Fibroblast of lung (primary cell): ENCODE data around the gene METTL23. TPM values are rescaled to one million over a fixed set of nuclear protein-coding genes. Genes with fewer than 3 reads are reported as not detected.
A peak's percentile ranks its signal among the peaks of the same experiment; 100 is the strongest.

Experiments
- DNase-seq, 2 donors: peaks; one replicate each; pipeline versions ENCODE4 v3.0.0 to v3.0.0-alpha.2; 2010; ENCODE audit warnings: low read depth in 2 of 2
- H2AFZ ChIP-seq: 2 replicates; pipeline ENCODE4 v1.5.1; 2012; ENCODE audit warnings: low read length, control low read depth, inconsistent platforms
- H3K27ac ChIP-seq: 2 replicates; pipeline ENCODE4 v1.5.1; 2011; ENCODE audit warnings: low read length, control low read depth; ENCODE audit not compliant: insufficient read depth
- H3K27me3 ChIP-seq: 2 replicates; pipeline ENCODE4 v1.5.1; 2011; ENCODE audit warnings: mild to moderate bottlenecking, low read length; ENCODE audit not compliant: control insufficient read depth, insufficient read depth
- H3K36me3 ChIP-seq: 2 replicates; pipeline ENCODE4 v1.5.1; 2011; ENCODE audit warnings: low read length; ENCODE audit not compliant: control insufficient read depth, insufficient read depth
- H3K4me1 ChIP-seq: 2 replicates; pipeline ENCODE4 v1.5.1; 2011; ENCODE audit warnings: low read length; ENCODE audit not compliant: control insufficient read depth, insufficient read depth; ENCODE audit errors: extremely low read depth
- H3K4me2 ChIP-seq: 2 replicates; pipeline ENCODE4 v1.5.1; 2011; ENCODE audit warnings: low read length, control low read depth; ENCODE audit not compliant: insufficient read depth; ENCODE audit errors: extremely low read depth
- H3K4me3 ChIP-seq, 4 experiments: fragments of 200-600 bp in 1 of 4; sonication (generic) in 1 of 4; replicated peaks in 1 of 4; 2 replicates each; pipeline ENCODE4 v1.5.1; 2011 to 2016; ENCODE audit warnings: low read length in 4 of 4, low read depth in 3 of 4, mild to moderate bottlenecking in 3 of 4, control low read depth in 2 of 4, inconsistent platforms in 1 of 4, mixed read lengths in 1 of 4; ENCODE audit not compliant: insufficient read depth in 1 of 4; ENCODE audit errors: control extremely low read depth in 1 of 4
- H3K79me2 ChIP-seq: 2 replicates; pipeline ENCODE4 v1.5.1; 2012; ENCODE audit warnings: mild to moderate bottlenecking, low read length, inconsistent platforms; ENCODE audit not compliant: control insufficient read depth, insufficient read depth
- H3K9ac ChIP-seq: 2 replicates; pipeline ENCODE4 v1.5.1; 2011; ENCODE audit warnings: mild to moderate bottlenecking, low read length, control low read depth; ENCODE audit not compliant: insufficient read depth
- H3K9me3 ChIP-seq: 2 replicates; pipeline ENCODE4 v1.5.1; 2012; ENCODE audit warnings: low read depth, low read length; ENCODE audit not compliant: control insufficient read depth, insufficient read depth
- H4K20me1 ChIP-seq: 2 replicates; pipeline ENCODE4 v1.5.1; 2011; ENCODE audit warnings: low read length; ENCODE audit not compliant: control insufficient read depth, insufficient read depth; ENCODE audit errors: extremely low read depth
- EZH2 ChIP-seq: IDR thresholded peaks from 2 replicates; pipeline ENCODE4 v1.5.1; 2012; ENCODE audit warnings: low read length, control low read depth, mild to moderate bottlenecking; ENCODE audit errors: missing control alignments
- polyA minus RNA-seq: library from RNA; depleted of rRNA, polyadenylated mRNA; stranded (reverse); fragments of >200 nt; gene quantifications from 2 replicates; pipeline ENCODE4 v1.2.3, GENCODE V29; 2011; ENCODE audit warnings: low replicate concordance
- polyA plus RNA-seq, 2 donors: library from polyadenylated mRNA; depleted of rRNA in 1 of 2; stranded (reverse) in 1 of 2; unstranded in 1 of 2; fragments of >200 nt; gene quantifications; 2 replicates each; pipeline ENCODE4 v1.2.1, GENCODE V29; 2011 to 2012; ENCODE audit warnings: missing spikeins in 1 of 2
- total RNA-seq: library from RNA; depleted of rRNA; stranded (reverse); fragments of >200 nt; gene quantifications from 2 replicates; pipeline ENCODE4 v1.2.1, GENCODE V29; 2014
- TF ChIP-seq, protein P1 (sequence below), 2 donors: IDR thresholded peaks in 1 of 2; conservative IDR thresholded peaks in 1 of 2; 1 replicate in 1 of 2; 2 replicates in 1 of 2; pipeline ENCODE4 v1.5.1; 2011 to 2012; ENCODE audit warnings: low read length in 2 of 2, control low read depth in 1 of 2, inconsistent platforms in 1 of 2, low read depth in 1 of 2, mild to moderate bottlenecking in 1 of 2

METTL23 gene, protein sequence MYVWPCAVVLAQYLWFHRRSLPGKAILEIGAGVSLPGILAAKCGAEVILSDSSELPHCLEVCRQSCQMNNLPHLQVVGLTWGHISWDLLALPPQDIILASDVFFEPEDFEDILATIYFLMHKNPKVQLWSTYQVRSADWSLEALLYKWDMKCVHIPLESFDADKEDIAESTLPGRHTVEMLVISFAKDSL
- total RNA-seq (21.1 and 26.4 TPM in 2 replicates), polyA plus RNA-seq (34.5 and 35.1 TPM in 2 replicates), polyA minus RNA-seq (9.5 and 15.8 TPM in 2 replicates)
- 28.1 and 31.8 TPM in 2 replicates for polyA plus RNA-seq (2012)

GRCh38 chr17:76726776-76727718, at the start of gene METTL23:
METTL23 (plus strand) TSS chr17:76726839; CDS start chr17:76729711, 2,872 bp downstream.
- H3K79me2 ChIP-seq: peaks cover 62% of the 10 kb centered on the region
- peak within 1 kb of the TSS; percentile 98 for H3K27ac ChIP-seq
- peak; percentile 66 to 77 for DNase-seq
- no peaks in the 10 kb centered on the region for H3K9me3 ChIP-seq
- H3K4me1 ChIP-seq: no peaks in the 10 kb centered on the region
- TF ChIP-seq, protein P1, sequence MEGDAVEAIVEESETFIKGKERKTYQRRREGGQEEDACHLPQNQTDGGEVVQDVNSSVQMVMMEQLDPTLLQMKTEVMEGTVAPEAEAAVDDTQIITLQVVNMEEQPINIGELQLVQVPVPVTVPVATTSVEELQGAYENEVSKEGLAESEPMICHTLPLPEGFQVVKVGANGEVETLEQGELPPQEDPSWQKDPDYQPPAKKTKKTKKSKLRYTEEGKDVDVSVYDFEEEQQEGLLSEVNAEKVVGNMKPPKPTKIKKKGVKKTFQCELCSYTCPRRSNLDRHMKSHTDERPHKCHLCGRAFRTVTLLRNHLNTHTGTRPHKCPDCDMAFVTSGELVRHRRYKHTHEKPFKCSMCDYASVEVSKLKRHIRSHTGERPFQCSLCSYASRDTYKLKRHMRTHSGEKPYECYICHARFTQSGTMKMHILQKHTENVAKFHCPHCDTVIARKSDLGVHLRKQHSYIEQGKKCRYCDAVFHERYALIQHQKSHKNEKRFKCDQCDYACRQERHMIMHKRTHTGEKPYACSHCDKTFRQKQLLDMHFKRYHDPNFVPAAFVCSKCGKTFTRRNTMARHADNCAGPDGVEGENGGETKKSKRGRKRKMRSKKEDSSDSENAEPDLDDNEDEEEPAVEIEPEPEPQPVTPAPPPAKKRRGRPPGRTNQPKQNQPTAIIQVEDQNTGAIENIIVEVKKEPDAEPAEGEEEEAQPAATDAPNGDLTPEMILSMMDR (conservative IDR thresholded peaks at IDR 0.05 in 1 of 2, IDR thresholded peaks at IDR 0.05 in 1 of 2; ENCODE audit: low read depth in 1 of 2, low read length in 2 of 2): peak; percentile 59 to 68
- no peak for TF ChIP-seq EZH2
- peaks cover 7% of the 10 kb centered on the region for H3K36me3 ChIP-seq
- H3K4me2 ChIP-seq: peak within 1 kb of the TSS; percentile 85
- peak within 1 kb of the TSS; percentile 85 to 89 (median 88) for H3K4me3 ChIP-seq
- no peaks in the 10 kb centered on the region for H3K27me3 ChIP-seq
- H3K9ac ChIP-seq: peak within 1 kb of the TSS; percentile 99
- no peak within 1 kb of the TSS for H2AFZ ChIP-seq
- H4K20me1 ChIP-seq: no peaks in the 10 kb centered on the region

DNA sequence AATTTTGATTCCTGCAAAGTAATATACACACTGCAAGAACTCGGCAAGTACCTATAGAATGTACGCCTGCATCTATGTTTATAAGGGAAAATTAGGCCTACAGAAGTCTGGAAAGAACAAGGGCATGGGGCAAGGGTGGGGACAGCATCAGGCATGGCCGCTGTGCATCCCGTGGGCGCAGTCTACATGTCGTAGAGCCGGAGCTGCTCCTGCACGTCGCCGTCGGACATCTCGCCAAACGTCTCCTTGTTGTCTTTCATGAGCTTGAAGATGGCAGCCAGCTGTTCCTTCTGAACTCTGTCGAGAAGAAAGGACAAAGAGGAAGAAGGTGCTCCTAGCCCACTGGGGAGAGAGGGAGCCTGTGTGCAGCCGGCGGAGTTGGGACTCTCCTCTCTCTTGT, 49.2 kb upstream of the METTL23 start:
- Histone ChIP-seq H3K4me1 (peaks cover 5% of the 10 kb centered on the region), H3K4me3 (no peak overlapping the region), H3K9me3 (no peaks in the 10 kb centered on the region), H3K27me3 (no peaks in the 10 kb centered on the region), H2AFZ (no peak overlapping the region), H3K9ac (no peak overlapping the region), H3K27ac (no peak overlapping the region), H3K36me3 (peaks cover 4% of the 10 kb centered on the region), H3K4me2 (no peak overlapping the region), H4K20me1 (no peaks in the 10 kb centered on the region), H3K79me2 (no peaks in the 10 kb centered on the region)
- DNase-seq: no peak
- no peak for TF ChIP-seq EZH2
- TF ChIP-seq, protein P1 (conservative IDR thresholded peaks at IDR 0.05 in 1 of 2, IDR thresholded peaks at IDR 0.05 in 1 of 2; ENCODE audit: low read depth in 1 of 2, low read length in 2 of 2): no peak

DNA sequence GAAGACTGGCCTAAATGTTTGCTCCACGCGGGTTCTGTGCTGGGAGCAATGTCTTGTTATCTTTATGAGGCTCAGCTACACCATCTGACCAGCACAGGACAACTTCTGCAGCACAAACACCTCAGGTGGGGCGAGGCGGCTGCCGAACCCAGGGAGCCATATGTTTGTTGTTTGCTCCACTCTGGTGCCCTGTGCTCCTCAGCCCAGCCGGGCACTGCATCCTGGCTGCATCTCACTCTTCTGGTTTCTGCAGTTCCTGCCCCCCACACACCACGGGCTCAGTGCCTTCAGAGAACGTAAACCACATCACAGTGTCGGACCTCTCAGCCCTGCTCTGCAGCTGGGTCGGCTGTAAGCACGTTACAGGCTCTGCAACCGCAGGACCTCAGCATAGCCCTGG, 48.3 kb upstream of the METTL23 start:
- Histone ChIP-seq H3K36me3 (peaks cover 10% of the 10 kb centered on the region), H3K4me3 (no peak overlapping the region), H3K9me3 (no peaks in the 10 kb centered on the region), H3K4me2 (no peak overlapping the region), H4K20me1 (no peaks in the 10 kb centered on the region), H3K4me1 (peaks cover 7% of the 10 kb centered on the region), H3K9ac (no peak overlapping the region), H3K79me2 (no peaks in the 10 kb centered on the region), H2AFZ (no peak overlapping the region), H3K27me3 (no peaks in the 10 kb centered on the region), H3K27ac (no peak overlapping the region)
- no peak for DNase-seq
- TF ChIP-seq, protein P1 (conservative IDR thresholded peaks at IDR 0.05 in 1 of 2, IDR thresholded peaks at IDR 0.05 in 1 of 2; ENCODE audit: low read depth in 1 of 2, low read length in 2 of 2): no peak
- TF ChIP-seq EZH2: no peak
